GM19025 (cell line): Measurements from ENCODE around the gene MUC20.
"Not testable (repeated sequence)": the region's sequence is repeated elsewhere in the genome, so short reads cannot be mapped to it uniquely, and the experiment has no call there.

ENCODE experiments used
- ATAC-seq: cut with Tn5 transposase; IDR thresholded peaks from one replicate; pipeline ENCODE4 v1.9.1; 2021; ENCODE audit warnings: mild to moderate bottlenecking, low read depth, moderate library complexity; ENCODE audit not compliant: unreplicated experiment

The MUC20 gene

GRCh38 chr3:195708626-195709481 lies 11.9 kb upstream of the MUC20 start:
- no peak for ATAC-seq

DNA sequence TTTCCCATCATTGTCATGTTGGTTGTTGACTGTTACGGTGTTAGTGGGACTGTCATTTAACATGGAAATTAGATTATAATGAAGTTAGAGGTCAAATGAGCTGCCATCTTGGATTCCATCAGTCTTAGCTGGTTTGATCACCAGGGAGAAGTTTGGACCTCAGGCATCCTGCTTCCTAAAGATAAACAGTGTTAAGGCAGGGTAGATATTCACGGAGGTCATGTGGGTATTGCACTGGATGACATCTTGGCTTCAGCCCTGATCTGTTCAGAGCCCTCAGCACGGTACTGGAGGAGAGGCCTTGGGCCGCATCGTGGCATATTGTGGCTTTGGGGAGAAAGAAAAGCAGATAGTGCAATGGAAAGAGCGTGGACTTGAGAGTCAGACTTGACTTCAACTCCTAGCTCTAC lies 11.1 kb upstream of the MUC20 start:
- ATAC-seq = no peak

- not testable (repeated sequence) for ATAC-seq
These were observed 10.5 kb upstream of the MUC20 start for GRCh38 chr3:195710126-195710905.

GRCh38 chr3:195711091-195711812 lies 9.5 kb upstream of the MUC20 start:
- ATAC-seq = not testable (repeated sequence)

- ATAC-seq = no peak
These were observed 8.8 kb upstream of the MUC20 start for GRCh38 chr3:195711813-195712534.

- ATAC-seq = not testable (repeated sequence)
These were observed 8.3 kb upstream of the MUC20 start for GRCh38 chr3:195712535-195712910.

- ATAC-seq = not testable (repeated sequence)
These were observed 7.6 kb upstream of the MUC20 start for GRCh38 chr3:195713150-195713549.

DNA sequence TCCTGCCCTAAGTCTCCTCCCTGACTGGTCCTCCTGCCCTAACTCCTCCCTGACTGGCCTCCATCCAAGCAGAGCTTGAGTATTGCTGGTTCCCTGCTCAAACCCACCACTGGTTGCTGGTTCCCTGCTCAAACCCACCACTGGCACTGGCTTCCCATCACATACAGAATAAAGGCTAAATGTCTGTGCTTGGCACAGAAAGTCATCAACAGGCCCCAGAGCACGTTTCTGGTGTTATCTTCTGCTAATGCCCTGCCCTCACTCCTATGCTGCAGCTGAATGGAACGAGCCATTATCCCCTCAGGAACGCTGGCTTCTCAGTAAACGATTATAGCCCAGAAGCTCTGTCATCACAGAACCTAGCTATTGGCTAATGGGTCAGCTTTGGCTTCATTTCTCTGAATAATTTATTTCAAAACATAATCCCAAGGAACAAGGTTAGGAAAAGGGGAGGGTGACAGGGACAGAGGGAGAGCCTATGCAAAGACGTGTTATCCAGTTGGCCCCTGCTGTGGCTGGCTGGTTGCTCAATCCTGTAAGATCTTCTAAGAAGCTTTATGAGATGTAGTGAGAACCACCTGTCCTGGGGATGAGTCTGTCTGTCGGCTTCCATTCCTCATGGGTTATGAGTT lies 6.3 kb upstream of the MUC20 start:
- ATAC-seq = no peak

GRCh38 chr3:195715134-195715533 lies 5.6 kb upstream of the MUC20 start:
- no peak for ATAC-seq

DNA sequence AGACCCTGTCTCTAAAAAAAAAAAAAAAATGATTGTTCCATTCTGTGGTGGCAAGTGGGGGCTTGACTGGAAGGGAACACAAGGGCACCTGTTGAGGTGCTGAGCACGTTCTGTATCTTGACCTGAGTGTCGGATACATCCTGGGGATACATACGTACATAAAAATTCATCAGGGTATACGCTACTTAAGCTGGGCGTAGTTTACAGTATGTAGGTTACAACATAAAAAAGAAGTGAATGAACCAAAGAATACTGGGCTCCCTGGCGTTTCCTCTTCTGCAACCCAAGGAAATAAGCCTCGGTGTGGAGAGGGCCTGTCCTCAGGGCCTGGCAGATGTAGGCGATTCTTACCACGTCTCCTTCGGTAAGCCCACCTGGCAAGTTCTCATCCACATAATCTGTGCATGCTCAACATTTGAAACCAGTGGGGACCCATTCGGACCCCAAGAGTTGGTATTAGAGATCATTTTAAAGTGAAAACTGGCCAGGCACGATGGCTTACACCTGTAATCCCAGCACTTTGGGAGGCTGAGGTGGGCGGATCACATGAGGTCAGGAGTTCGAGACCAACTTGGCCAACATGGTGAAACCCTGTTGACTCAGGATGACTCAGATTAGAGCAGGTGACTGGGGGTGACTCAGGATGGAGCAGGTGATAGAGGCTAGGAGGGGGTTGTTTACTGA lies 5.1 kb upstream of the MUC20 start:
- no peak for ATAC-seq

DNA sequence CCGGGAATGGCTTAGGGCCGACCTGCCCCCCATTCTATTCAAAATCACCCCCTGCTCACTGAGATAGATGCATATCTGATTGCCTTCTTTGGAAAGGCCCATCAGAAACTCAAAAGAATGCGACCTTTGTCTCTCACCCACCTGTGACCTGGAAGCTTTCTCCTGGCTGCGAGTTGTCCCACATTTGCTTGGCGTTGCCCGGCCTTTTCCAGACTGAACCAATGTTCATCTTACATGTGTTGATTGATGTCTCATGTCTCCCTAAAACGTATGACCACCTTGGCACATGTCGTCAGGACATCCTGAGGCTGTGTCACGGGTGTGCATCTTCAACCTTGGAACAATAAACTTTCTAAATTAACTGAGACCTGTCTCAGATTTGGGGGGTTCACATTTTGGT lies 3.4 kb upstream of the MUC20 start:
- ATAC-seq = no peak

DNA sequence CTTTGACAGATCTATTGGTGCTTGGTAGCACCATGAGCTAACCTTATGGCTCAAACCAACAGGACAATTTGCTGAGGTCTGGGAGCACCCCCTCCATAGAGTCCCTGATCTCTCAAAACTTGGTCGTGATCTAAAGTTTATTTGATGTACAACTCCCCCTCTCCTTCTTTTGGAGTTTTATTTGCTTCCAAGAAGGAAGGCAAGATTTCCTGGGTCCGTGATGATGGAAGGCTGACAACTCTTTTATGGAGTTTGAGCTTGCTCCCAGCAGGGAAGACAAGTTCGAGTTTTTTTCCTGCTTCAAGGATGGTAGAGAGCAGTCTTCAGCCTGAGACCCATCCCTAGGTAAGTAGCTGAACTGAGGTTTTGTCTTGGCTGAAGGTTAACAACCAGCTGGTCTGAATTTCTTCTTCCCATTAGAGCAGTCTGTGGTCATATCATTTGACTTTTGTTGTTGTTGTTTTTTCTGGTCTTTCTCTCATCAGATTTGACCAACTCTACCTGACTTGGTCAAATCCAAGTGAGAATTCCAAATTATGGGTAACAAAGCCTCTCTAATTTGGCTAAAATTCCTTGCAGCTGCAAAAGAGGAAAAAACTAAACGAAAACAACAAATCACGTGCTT lies 2.8 kb upstream of the MUC20 start:
- no peak for ATAC-seq

DNA sequence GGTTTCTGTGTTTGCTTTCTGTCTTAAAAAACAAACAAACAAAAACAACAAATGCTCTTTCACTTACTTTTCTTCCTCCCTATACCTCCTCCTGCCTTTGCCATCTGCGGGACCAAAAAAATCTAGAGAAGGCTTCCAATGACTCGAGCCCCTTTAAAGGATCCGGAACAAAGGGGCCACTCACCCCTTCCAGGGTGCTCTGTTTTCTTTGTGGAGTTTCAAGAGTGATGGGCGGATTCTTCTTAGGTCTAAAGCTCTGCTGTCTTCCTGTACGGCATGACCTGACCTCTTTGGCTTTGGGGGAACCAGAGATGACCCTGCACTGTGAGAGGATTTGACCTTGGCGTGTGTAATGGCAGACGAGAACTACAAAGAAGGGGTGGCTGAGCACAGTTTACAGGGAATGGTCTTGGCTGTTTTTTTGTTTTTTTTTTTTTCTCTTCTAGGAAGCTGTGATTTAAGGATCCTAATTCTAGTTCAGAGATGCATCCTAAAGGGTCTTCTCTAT lies 2.2 kb upstream of the MUC20 start:
- ATAC-seq = no peak

DNA sequence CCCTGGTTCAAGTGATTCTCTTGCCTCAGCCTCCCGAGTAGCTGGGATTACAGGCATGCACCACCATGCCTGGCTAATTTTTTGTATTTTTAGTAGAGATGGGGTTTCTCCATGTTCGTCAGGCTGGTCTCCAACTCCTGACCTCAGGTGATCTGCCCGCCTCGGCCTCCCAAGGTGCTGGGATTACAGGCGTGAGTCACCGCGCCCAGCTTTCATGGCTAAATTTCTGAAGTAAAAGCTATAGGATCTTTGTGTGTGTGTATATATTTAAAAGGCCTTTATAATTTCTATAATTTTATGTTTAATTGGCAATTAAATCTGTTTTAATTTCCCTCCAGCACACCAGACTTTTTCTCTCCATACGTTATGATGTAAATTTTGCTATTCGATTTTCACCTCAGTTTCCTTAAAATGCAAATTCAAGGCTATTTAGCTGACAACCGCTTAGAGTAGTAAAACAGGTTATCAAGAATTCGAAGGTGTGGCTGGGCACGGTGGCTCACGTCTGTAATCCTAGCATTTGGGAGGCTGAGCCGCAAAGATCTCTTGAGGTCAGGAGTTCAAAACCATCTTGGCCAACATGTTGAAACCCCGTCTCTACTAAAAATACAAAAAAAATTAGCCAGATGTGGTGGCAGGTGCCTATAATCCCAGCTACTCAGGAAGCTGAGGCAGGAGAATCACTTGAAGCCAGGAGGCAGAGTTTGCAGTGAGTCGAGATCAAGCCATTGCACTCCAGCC lies 1.1 kb upstream of the MUC20 start:
- not testable (repeated sequence) for ATAC-seq

DNA sequence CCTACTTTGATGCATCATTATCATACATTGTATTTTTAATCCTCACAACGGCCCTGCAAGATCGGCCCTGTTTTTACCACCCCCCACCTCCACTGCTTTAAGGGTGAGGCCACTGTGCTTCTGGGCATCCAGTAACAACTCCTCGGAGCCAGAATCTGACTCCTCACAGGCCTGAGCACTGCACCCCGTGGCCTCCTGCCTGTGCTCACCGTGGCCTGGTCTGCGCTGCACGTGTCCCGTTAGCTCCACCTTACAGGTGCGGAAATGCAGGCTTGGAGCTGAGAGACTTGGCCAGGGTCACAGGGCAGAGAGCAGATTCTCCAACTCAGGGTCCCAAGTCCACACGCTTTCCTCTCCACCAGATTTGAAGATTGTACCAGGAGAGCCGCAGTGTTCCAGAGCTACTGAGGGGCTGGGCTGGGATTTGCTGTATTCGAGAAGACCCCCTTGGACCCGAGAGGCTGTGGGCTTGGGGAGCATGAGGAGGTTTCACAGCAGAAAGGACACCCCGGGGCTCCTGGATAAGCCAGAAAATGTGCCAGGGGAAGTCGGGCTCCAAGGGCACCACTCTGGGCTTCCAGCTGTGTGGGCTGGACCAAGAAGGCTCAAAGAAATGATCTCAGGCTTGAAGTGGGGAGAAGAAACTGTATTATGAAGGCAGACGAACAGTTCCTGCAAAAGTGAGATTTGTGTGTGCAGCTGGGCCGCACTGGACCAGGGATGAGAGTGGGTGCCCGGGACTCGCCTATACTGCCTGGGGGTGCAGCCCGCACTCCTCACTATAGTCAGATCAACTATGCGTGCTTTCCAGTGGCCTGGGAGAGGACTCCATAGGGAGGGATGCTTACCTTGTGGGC lies 1.6 kb downstream of the MUC20 start:
- ATAC-seq = not testable (repeated sequence)

DNA sequence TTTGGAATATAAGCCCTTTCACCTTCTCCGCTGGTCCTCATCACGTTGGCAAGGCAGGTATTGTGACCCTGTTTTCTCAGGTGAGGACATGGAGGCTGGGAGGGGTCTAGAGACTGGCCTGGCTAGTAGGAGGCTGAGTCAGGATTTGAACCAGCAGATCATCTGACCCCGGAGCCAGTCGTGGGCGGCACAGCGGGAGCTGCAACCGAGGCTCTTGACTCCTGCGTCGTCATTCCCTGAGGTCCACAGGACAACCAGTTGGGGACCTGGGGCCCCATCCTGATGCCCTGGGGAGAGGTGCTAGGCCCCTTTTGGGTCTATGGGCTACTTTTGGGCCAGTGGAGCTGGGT lies 2.2 kb downstream of the MUC20 start:
- not testable (repeated sequence) for ATAC-seq

DNA sequence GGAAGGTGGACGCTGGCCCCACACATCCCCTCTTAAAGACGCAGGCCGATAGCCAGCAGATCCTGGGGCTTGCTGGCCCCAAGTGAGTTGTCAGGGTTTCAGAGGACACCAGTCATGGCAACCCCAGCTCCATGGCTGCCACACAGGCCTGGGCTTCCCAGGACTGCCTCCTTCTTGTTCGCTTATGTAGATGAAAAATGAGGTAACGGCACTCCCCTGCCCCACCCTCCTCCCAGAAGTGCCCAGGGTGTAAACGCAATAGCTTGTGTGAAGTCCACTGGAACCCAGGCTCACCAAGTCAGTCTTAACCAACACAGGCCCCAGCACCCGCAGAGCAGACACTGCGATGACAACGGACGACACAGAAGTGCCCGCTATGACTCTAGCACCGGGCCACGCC lies 3.6 kb downstream of the MUC20 start:
- not testable (repeated sequence) for ATAC-seq
